ENCODE measurements around the gene APELA.

The APELA gene

DNA sequence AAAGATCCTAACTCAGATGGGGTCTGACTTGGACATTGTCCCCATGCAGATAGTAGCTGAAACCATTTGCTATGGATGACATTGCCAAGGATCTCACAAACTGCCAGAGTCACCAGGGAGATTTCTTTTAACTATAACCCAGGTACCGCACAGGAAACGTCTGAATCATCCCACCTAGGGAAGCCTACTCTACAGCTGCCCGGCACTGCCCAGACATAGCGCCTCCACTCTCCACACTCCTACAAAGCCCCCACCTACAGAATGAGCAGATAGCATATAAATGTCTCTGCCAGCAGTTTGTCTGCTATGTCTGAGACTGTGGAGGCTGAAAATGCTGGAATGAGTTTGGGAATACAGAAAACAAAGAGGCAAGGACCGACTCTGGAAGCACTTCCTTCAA, 68.2 kb downstream of the APELA start:
- no peak overlapping the region for H3K4me3 ChIP-seq (ENCODE audit: low read depth, low read length)
- TF ChIP-seq, protein P1, sequence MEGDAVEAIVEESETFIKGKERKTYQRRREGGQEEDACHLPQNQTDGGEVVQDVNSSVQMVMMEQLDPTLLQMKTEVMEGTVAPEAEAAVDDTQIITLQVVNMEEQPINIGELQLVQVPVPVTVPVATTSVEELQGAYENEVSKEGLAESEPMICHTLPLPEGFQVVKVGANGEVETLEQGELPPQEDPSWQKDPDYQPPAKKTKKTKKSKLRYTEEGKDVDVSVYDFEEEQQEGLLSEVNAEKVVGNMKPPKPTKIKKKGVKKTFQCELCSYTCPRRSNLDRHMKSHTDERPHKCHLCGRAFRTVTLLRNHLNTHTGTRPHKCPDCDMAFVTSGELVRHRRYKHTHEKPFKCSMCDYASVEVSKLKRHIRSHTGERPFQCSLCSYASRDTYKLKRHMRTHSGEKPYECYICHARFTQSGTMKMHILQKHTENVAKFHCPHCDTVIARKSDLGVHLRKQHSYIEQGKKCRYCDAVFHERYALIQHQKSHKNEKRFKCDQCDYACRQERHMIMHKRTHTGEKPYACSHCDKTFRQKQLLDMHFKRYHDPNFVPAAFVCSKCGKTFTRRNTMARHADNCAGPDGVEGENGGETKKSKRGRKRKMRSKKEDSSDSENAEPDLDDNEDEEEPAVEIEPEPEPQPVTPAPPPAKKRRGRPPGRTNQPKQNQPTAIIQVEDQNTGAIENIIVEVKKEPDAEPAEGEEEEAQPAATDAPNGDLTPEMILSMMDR (IDR thresholded peaks at IDR 0.05; ENCODE audit: insufficient read depth, low read length, missing control alignments) = no peak
- ChIA-PET POLR2A (no interaction called here), CTCF (no interaction called here)
- DNase-seq (ENCODE audit: low read depth, low spot score) = no peak

DNA sequence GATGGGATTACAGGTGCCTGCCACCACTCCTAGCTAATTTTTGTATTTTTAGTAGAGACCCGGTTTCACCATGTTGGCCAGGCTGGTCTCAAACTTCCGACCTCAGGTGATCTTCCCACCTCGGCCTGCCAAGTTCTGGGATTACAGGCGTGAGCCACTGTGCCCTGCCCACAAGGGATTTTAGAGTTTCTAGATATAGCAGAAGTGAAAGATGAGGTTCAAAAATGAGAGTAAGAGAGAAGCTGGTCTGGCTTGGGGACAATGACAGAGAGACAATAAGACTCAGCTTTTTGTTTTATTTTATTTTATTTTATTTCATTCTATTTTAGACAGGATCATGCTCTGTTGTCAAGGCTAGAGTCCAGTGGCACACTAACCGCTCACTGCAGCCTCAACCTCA, 69.8 kb downstream of the APELA start:
- no peak overlapping the region for H3K4me3 ChIP-seq (ENCODE audit: low read depth, low read length)
- no peak for DNase-seq (ENCODE audit: low read depth, low spot score)
- CTCF ChIA-PET = no interaction called here
- POLR2A ChIA-PET = no interaction called here
- TF ChIP-seq, protein P1 (IDR thresholded peaks at IDR 0.05; ENCODE audit: insufficient read depth, low read length, missing control alignments) = no peak
